NCI-H82 (cell line): ENCODE results near the gene PRIM1.
"Not testable (repeated sequence)": the region's sequence is repeated elsewhere in the genome, so short reads cannot be mapped to it uniquely, and the experiment has no call there.

Experiments used
- DNase-seq: peaks from one replicate; lab custom pipeline; 2025; lab: John Stamatoyannopoulos, UW

The PRIM1 gene

DNA sequence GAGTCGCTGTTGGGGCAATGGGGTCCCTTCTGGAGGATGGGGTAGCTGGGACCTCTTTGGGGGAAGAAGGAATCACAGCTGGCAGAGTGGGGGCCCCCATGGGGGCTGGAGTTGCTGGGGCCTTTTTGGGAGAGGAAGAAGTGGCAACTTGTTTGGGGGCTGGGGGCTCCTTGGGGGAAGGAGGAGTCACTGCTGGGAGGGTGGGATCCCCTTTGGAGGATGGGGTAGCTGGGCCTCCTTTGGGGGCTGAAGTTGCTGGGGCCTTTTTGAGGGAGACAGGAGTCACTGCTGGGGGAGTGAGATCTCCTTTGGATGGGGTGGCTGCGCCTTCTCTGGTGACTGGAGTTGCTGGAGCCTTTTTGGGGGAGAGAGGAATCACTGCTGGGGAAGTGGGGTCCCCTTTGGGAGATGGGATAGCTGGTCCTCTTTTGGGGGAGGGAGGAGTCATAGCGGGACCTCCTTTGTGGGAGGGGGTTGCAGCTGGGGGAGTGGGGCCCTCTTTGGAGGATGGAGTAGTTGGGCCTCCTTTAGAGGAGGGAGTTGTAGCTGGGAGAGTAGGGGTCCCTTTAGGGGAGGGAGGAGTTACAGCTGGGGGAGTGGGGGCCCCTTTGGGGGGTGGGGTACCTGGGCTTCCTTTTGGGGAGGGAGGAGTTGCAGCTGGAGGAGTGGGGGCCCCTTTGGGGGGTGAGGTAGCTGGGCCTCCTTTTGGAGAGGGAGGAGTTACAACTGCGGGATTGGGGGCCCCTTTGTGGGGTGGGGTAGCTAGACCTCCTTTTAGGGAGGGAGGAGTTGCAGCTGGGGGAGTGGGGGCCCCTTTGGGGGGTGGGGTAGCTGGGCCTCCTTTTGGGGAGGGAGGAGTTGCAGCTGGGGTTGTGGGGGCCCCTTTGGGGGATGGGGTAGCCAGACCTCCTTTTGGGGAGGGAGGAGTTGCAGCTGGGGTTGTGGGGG lies 34.9 kb downstream of the PRIM1 start:
- no peak for DNase-seq

DNA sequence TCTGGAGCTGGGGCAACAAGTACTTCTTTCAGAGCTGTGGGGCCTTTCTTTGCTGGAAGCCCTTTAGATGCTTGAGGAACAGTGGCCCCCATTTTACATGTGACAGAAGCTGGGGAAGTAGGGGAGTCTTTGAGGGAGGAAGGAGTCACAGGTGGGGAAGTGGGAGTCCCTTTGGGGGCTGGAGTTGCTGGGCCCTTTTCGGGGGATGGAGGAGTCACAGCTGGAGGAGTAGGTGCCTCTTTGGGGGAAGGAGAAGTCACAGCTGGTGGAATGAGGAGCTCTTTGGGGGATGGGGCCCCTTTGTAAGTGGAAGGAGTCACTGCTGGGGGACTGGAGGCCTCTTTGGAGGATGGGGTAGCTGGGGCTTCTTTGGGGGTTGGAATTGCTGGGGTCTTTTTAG lies 35.7 kb downstream of the PRIM1 start:
- no peak for DNase-seq

DNA sequence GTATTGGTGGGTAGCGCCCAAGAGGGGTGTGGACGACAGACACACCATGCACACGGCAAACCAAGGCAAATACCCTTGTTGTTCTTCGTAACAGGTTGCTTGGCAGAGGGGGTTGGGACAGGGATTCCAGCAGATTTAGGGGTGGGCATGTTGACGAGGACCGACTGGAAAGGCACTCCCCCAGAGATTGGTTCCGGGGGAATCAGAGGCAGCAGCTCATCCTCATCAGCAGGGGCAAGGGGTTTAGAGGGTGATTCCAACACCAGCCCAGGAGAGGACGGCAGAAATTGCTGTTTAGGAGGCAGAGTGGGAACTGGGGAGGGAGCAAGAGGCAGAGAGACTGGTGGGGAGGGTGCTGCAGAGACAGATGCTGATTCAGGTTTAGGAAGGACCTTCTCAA lies 36.3 kb downstream of the PRIM1 start:
- DNase-seq = no peak

DNA sequence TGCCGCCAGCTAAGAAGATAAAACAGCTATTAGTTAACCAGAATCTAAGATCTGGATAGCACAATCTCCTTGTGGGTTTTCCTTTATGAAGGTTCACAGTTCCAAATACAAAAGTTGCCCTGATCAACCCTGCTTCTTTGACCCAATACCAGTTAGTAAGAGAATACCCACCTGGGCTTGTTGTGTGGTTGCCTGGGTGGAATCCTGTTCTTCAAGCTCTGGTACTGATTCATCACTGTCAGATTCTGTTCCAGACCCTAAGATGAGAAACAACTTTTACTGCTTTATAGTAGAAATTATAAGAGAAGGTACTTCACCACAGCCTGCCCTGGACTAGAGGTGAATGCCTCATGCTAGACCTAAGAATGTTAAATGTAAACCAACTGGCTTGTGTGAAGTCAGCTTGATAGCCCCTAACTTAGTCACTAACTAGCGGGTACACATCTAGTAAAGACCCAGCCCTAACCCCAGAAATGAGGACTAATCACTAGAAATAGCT lies 37.6 kb downstream of the PRIM1 start:
- DNase-seq = no peak

DNA sequence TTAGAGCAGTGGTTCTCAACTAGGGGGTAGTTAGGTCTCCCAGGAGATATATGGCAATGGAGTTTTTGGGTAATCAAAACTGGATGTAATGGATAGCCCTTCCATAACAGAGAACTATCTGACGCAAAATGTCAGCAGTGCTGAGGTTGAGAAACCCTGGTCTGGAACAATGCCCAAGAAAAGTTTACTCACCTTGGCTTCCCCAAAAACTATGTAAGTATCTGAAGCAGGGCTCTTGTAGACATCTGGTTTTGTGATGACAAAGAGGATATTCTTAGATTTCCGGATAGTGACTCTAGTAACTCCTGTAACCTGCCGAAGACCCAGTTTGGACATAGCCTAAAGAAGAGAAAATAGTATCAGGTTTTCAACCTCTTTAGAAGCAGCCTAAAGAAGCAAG lies 38.8 kb downstream of the PRIM1 start:
- DNase-seq = no peak

DNA sequence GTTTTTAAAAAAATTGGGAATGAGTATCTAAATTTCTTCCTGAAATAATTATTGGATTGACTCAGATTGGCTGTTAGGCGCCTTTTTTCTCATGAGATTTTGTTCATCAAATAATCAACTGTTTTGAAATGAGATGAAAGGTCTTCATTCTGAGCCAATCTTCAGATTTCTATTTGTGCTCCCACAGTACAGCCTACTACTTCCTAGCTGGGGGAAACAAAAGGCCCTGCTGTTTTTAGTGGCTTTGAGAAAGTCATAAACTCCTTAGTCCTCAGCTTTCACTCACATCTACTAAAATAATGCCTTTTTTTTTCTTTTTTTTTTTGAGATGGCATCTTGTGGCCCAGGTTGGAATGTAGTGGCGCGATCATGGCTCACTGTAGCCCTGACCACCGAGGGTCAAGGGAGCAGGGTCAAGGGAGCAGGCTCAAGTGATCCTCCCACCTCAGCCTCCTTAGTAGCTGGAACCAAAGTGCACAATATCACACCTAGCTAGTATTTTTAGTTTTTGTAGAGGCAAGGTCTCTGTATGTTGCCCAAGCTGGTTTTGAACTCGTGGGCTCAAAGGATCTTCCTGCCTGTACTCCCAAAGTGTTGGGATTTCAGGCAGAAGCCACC lies 42.3 kb downstream of the PRIM1 start:
- DNase-seq = no peak

DNA sequence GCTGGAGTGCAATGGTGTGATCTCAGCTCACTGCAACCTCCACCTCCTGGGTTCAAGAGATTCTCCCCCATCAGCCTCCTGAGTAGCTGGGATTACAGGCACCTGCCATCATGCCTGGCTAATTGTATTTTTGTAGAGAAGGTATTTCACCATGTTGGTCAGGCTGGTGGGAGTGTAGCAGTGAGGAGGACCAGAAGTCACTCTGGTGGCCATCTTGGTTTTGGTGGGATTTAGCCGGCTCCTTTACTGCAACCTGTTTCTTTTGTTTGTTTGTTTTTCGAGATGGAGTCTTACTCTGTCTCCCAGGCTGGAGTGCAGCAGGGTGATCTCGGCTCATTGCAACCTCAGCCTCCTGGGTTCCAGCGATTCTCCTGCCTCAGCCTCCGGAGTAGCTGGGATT lies 47.6 kb downstream of the PRIM1 start:
- not testable (repeated sequence) for DNase-seq

DNA sequence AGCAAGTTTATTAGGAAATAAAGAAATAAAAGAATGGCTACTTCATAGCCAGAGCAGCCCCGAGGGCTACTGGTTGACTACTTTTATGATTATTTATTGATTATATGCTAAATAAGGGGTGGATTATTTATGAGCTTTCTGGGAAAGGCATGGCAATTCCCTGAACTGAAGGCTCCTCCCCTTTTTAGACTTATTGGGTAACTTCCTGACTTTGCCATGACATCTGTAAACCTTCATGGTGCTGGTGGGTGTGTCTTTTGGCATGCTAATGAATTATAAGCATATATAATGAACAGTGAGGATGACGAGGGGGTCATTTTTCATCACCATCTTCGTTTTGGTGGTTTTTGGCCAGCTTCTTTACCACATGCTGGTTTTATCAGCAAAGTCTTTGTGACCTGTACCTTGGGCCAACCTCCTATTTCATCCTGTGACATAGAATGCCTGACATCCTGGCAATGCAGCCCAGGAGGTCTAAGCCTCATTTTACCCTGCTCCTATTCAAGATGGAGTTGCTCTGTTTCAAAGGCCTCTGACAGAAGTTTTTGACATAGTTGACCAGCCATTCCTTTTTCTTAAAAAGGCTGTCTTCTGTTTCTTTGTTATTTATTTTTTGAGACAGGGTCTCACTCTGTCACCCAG lies 53.0 kb downstream of the PRIM1 start:
- DNase-seq = no peak

DNA sequence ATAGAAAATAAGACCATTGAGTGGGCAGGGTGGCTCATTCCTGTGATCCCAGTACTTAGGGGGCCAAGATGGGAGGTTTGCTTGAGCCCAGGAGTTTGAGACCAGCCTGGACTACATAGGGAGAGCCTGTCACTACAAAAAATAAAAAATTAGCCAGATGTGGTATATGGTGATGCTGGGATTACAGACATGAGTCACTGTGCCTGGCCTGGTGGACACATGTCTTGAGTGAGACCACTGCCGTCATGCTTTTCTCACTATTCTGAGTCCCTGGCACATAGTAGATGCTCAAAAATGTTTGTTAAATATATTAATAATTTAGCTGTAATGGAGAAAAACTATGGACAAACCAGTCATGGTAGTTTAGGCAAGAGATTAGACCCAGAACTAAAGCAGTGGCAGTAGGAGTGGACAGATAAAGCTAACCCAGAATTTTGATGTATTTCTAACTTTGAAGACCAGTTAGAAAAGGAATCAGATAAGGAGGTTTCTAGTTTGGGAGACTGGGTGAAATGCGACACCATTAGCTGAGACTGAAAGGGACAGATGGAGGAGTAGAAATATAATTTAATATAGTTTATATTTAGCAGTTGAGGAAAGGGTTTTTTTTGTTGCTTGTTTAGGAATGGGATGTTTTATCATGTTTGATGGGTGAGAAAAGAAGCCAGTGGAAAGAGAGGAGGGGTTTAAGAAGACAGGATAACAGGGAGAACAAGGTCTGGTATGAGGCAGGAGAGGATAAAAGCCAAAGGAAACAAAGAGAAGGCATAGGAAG lies 56.6 kb downstream of the PRIM1 start:
- DNase-seq = no peak

DNA sequence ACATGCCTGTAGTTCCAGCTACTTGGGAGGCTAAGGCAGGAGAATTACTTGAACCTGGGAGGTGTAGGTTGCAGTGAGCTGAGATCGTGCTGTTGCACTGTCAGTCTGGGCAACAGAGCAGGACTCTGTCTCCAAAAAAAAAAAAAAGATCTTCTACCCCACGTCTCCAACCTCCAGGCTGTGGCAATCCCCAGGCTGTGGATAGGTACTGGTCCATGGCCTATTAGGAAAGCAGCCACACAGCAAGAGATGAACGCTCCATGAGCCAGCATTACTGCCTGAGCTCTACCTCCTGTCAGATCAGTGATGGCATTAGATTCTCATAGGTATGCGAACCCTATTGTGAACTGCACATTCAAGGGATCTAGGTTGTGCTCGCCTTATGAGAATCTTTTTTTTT lies 58.0 kb downstream of the PRIM1 start:
- no peak for DNase-seq

DNA sequence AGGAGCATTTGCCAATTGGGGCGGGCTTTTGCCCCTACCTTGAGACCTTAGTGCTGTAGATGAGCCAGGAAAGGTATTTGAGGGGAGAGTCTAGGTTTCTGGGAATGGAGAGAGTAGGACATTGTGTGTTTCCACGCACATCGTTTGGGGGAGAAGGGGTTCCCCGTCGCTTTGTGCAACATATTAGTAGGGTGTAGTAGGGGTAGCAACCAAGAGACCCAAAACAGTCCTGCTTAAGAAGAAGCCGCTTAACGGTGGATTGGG lies 63.3 kb downstream of the PRIM1 start:
- no peak for DNase-seq

DNA sequence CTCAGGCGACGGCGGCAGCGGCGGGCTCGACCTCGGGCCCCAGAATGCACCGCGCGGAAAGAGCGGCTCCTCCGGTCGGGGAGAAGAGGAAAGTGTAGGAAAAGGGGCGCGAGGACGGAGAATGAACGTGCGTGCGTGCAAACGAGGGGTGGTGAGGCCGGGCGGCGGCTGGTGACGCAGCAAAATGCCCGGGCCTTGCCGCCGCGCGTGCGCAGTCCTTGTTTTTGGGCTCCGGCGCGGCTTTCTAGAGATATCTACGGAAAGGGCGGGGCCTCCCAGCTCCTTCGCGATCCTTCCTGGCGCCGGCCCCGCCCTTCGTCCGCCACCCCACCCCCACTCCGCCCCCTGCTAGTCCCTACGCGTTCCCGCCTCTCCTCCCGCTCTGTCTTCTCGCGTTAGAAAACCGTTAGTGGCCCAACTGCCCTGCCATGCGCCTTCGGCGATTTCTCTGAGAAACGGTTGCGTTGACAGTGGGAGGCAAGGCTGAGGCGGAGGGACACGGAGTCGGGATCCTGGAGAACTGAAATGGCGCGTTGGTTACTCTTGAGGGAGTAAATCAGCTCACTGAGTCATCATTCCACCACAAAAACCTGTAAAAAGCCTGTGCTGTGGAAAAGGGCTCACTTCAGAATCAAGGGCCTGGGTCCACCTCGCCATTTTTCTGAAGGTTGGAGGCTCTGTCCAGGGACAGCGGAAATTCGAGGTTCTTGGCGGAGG lies 63.8 kb downstream of the PRIM1 start, which contains the start of gene PTGES3:
TSS of gene PTGES3 (minus strand) at position 156 of the 717 bp plus-strand sequence. CDS start 285 bp downstream, outside the sequence.
- DNase-seq = peak; percentile 99

DNA sequence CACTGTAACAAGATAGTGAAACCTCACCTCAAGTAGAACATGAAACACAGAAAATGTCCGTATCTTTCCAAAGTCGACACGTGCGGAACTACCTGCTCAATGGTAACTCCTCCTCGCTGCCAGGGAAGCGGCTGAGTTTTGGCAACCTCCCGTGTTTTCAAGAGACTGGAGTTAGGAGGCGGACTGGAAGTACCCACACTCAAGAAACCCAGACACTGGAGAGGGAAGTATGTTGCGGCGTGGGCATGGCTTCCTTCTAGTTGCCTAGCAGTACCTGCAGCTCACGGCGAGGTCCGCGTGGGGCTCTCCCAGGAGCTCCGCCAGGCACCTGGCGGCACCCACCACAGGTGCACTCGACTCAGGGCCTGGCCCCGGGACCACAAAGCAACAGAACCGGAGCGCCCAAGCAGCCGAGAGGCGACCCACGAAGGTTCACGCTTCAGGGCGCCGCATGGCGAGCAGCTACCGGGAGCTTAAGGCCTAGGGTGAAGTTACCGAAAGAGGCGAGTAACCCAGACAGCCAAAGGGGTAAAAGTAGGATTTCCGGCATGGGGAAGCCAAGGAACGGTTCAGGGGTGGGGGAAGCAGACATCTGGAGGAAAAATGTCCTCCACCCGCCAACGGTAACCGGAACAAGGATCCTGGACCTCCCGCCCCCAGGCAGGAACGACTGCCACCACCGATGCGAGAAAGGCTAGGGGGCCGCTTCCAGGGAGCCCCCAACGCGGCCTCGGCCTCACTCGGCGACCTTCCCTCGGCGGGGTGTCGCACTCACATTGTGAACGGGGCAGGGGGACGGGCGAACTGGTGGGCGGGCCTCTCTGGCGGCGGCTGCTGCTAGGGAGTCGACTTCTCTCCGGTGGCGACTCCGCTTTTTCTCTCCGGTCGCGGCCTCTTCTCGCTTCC lies 64.6 kb downstream of the PRIM1 start:
- peak; percentile 69 for DNase-seq

DNA sequence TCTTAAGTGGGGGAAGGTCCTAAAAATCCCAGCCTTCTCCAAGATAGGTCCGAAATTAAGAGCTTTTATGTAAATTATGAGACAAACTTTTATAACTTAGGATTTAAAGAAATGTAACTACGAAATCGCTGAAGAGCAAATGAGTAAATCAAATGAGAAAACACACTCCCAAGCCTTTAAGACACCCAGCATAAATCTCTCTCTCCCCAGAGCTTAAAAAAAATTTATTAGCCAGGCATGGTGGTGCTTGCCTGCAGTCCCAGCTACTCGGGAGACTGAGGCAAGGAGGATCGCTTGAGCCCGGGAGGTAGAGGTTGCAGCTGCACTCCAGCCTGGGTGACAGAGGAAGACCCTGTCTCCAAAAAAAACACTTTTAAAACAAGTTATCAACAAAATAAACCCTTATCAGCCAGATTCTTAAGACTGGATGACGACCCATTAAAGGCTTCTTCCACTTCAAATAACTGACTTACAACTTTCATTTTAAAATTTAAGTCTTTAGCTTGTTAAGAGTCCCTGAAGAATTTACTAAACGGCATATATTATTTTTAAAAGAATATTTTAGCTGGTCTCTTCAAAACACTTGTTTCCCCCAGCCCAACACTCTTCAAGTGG lies 67.3 kb downstream of the PRIM1 start:
- DNase-seq = peak; percentile 52

DNA sequence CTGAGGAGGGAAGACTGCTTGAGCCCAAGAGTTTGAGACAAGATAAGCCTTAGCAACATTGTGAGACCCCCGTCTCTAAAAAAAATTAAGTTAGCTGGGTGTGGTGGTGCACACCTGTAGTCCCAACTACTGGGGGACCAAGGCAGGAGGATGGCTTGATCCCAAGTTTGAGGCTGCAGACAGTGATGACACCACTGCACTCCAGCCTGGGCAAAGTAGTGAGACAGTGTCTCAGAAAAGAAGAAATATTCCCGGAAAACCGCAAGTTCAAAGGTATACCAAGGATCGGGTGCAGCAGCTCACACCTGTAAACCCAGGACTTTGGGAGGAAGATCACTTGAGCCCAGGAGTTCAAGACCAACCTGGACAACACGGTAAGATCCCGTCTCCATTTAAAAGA lies 69.8 kb downstream of the PRIM1 start:
- DNase-seq = no peak
